ENCODE measurements around the gene MFSD6L. TPM values are rescaled to one million over a fixed set of nuclear protein-coding genes. Genes with fewer than 3 reads are reported as not detected.

MFSD6L gene
- total RNA-seq, 1 donor from 2014 or later: 11.2 TPM

DNA sequence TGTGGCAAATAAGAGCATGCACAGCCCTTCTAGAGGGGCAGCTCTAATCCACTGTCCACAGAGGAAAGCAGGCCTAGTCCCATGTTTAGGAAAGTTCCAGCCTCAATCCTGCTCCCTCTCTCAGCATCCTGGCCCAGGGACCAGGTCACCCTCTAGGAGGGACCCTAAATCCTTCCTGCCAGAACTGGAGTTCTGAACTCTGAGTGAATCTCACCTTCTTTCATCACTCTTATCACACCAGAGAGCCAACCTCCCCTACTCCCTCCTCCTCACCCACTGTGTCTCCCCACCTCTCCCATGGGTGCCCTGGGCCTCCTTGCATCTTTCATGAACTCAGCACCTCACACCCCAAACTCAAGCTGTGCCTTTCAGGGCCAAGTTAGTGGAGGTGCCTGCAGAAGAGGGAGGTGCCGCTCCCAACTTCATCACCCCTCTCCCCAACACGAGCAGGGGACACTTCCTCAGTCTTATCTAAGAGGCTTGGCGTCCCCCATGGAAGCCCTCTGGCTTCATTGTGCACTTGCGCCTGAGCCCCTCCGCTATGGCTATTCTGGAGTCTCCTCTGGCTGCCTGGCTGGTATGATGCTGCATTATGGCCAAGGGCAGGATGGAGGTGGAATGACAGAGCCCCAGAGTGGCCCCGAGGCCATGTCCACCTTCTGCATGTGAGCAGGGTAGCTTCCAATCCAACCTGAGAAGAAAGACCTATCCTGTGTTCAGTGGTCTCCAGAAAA, 36.6 kb upstream of the MFSD6L start:
- H3K4me1 Mint-ChIP-seq (ENCODE audit: low read depth): peaks cover 9% of the 10 kb centered on the region
- no peak overlapping the region for H3K4me3 Mint-ChIP-seq (ENCODE audit: low read depth)
- TF ChIP-seq CTCF (IDR thresholded peaks at IDR 0.05; ENCODE audit: unreplicated experiment): no peak
- DNase-seq (ENCODE audit: low spot score, unreplicated experiment): no peak
- no peaks in the 10 kb centered on the region for H3K36me3 Mint-ChIP-seq (ENCODE audit: insufficient read depth)
- H3K27ac Mint-ChIP-seq: no peak overlapping the region
- H3K27me3 Mint-ChIP-seq: peaks cover 2% of the 10 kb centered on the region
- H3K9me3 Mint-ChIP-seq (ENCODE audit: low read depth): no peaks in the 10 kb centered on the region

GRCh38 chr17:8835106-8835505, 35.9 kb upstream of the MFSD6L start:
- no peak for DNase-seq (ENCODE audit: low spot score, unreplicated experiment)
- Mint-ChIP-seq H3K27ac (no peak overlapping the region), H3K4me3 (ENCODE audit: low read depth) (no peak overlapping the region), H3K9me3 (ENCODE audit: low read depth) (no peaks in the 10 kb centered on the region), H3K4me1 (ENCODE audit: low read depth) (peaks cover 9% of the 10 kb centered on the region), H3K27me3 (peaks cover 2% of the 10 kb centered on the region), H3K36me3 (ENCODE audit: insufficient read depth) (no peaks in the 10 kb centered on the region)
- TF ChIP-seq CTCF (IDR thresholded peaks at IDR 0.05; ENCODE audit: unreplicated experiment): no peak

- peak; percentile 55 for TF ChIP-seq CTCF (IDR thresholded peaks at IDR 0.05; ENCODE audit: unreplicated experiment)
- no peak overlapping the region for H3K27ac Mint-ChIP-seq
- no peaks in the 10 kb centered on the region for H3K27me3 Mint-ChIP-seq
- H3K4me1 Mint-ChIP-seq (ENCODE audit: low read depth): peaks cover 3% of the 10 kb centered on the region
- DNase-seq (ENCODE audit: low spot score, unreplicated experiment): no peak
- H3K36me3 Mint-ChIP-seq (ENCODE audit: insufficient read depth): no peaks in the 10 kb centered on the region
- H3K9me3 Mint-ChIP-seq (ENCODE audit: low read depth): no peaks in the 10 kb centered on the region
- no peak overlapping the region for H3K4me3 Mint-ChIP-seq (ENCODE audit: low read depth)
Observed at GRCh38 chr17:8832711-8833352, 33.7 kb upstream of the MFSD6L start.

DNA sequence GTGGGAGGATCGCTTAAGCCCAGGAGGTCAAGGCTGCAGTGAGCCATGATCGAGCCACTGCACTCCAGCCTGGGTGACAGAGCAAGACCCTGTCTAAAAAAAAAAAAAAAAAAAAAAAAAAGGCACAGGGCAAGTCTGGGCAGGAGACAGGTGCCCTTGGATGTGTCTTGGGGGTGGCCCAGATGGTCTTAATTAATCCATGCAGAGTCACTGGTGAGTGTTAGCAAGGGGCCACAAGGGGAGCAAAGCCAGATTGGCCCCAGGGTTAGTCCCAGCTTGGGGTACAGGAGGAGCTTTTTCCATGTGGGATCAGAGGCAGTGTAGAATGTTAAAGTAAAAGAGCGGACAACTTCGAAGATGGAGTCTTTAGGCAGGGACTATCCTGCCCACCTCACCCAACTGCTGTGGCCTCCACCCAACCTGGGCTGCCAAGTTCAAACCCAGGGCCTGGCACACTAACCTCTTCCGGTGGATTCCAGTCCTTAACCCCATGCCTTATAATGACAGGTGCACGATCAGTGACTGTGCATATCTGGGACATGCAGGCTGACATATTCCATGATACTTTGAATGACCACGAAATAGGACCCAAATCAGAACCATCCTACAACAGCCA, 32.2 kb upstream of the MFSD6L start:
- Mint-ChIP-seq H3K27ac (no peak overlapping the region), H3K4me3 (ENCODE audit: low read depth) (no peak overlapping the region), H3K4me1 (ENCODE audit: low read depth) (no peaks in the 10 kb centered on the region), H3K9me3 (ENCODE audit: low read depth) (no peaks in the 10 kb centered on the region), H3K27me3 (peaks cover 4% of the 10 kb centered on the region), H3K36me3 (ENCODE audit: insufficient read depth) (no peaks in the 10 kb centered on the region)
- TF ChIP-seq CTCF (IDR thresholded peaks at IDR 0.05; ENCODE audit: unreplicated experiment): no peak
- DNase-seq (ENCODE audit: low spot score, unreplicated experiment): no peak

- no peaks in the 10 kb centered on the region for H3K36me3 Mint-ChIP-seq (ENCODE audit: insufficient read depth)
- DNase-seq (ENCODE audit: low spot score, unreplicated experiment): no peak
- no peak overlapping the region for H3K4me3 Mint-ChIP-seq (ENCODE audit: low read depth)
- H3K27me3 Mint-ChIP-seq: peaks cover 4% of the 10 kb centered on the region
- TF ChIP-seq CTCF (IDR thresholded peaks at IDR 0.05; ENCODE audit: unreplicated experiment): no peak
- H3K4me1 Mint-ChIP-seq (ENCODE audit: low read depth): no peaks in the 10 kb centered on the region
- no peak overlapping the region for H3K27ac Mint-ChIP-seq
- peaks cover under 1% of the 10 kb centered on the region for H3K9me3 Mint-ChIP-seq (ENCODE audit: low read depth)
Observed at GRCh38 chr17:8830141-8830540, 31.0 kb upstream of the MFSD6L start.
